Fibroblast of skin of left biceps (primary cell): ENCODE measurements around the gene GRIK3.

Experiments used
- DNase-seq, 2 experiments: peaks; one replicate each; pipeline ENCODE4 v3.0.0-alpha.2; 2013; ENCODE audit warnings: low read depth in 2 of 2

The GRIK3 gene

GRCh38 chr1:36874271-36875060, 159.8 kb downstream of the GRIK3 start:
- DNase-seq: no peak

- no peak for DNase-seq
Observed at GRCh38 chr1:36872858-36873257, 161.5 kb downstream of the GRIK3 start.

GRCh38 chr1:36872126-36872754, 162.1 kb downstream of the GRIK3 start:
- DNase-seq: no peak

- no peak for DNase-seq
Observed at GRCh38 chr1:36871146-36871971, 163.0 kb downstream of the GRIK3 start.

GRCh38 chr1:36869826-36870225, 164.5 kb downstream of the GRIK3 start:
- no peak for DNase-seq

GRCh38 chr1:36869054-36869453, 165.3 kb downstream of the GRIK3 start:
- DNase-seq: no peak

- DNase-seq: no peak
Observed at GRCh38 chr1:36867575-36867974, 166.7 kb downstream of the GRIK3 start.

GRCh38 chr1:36866169-36866814, 168.0 kb downstream of the GRIK3 start:
- no peak for DNase-seq

GRCh38 chr1:36865602-36865900, 168.8 kb downstream of the GRIK3 start:
- no peak for DNase-seq

- no peak for DNase-seq
Observed at GRCh38 chr1:36864823-36865601, 169.3 kb downstream of the GRIK3 start.

- no peak for DNase-seq
Observed at GRCh38 chr1:36864182-36864822, 170.0 kb downstream of the GRIK3 start.

GRCh38 chr1:36863500-36863899, 170.8 kb downstream of the GRIK3 start:
- DNase-seq: no peak

- no peak for DNase-seq
Observed at GRCh38 chr1:36863061-36863460, 171.3 kb downstream of the GRIK3 start.

- DNase-seq: no peak
Observed at GRCh38 chr1:36861375-36861774, 172.9 kb downstream of the GRIK3 start.

- DNase-seq: no peak
Observed at GRCh38 chr1:36859926-36860325, 174.4 kb downstream of the GRIK3 start.

- no peak for DNase-seq
Observed at GRCh38 chr1:36858981-36859380, 175.3 kb downstream of the GRIK3 start.

GRCh38 chr1:36858553-36858952, 175.8 kb downstream of the GRIK3 start:
- DNase-seq: no peak

- DNase-seq: no peak
Observed at GRCh38 chr1:36857754-36858153, 176.6 kb downstream of the GRIK3 start.

GRCh38 chr1:36855699-36856494, 178.4 kb downstream of the GRIK3 start:
- no peak for DNase-seq

GRCh38 chr1:36853638-36854037, 180.7 kb downstream of the GRIK3 start:
- DNase-seq: no peak
